Panc1 (cell line): ENCODE data around the gene CCDC34. TPM values are rescaled to one million over a fixed set of nuclear protein-coding genes. Genes with fewer than 3 reads are reported as not detected.
A peak's percentile ranks its signal among the peaks of the same experiment; 100 is the strongest.

ENCODE experiments used
- ATAC-seq: fragments of 200-7000 bp; cut with Tn5 transposase; 2 replicates; pipeline ENCODE4 v1.9.1; 2020; ENCODE audit warnings: mild to moderate bottlenecking, moderate library complexity
- Bru-seq: library from RNA; stranded (reverse); fragments of 400-500 nt; gene quantifications from one replicate; lab custom pipeline; 2021; lab: Mats Ljungman, UMichigan
- BruChase-seq, 2 experiments: library from RNA; stranded (reverse); fragments of 400-500 nt; gene quantifications; one replicate each; lab custom pipeline; 2021; lab: Mats Ljungman, UMichigan
- BruUV-seq: library from RNA; stranded (reverse); fragments of 400-500 nt; replicated peaks from 2 replicates; lab custom pipeline; 2021; lab: Mats Ljungman, UMichigan
- CTCF ChIA-PET: fragments of 300-600 bp; sonication (Branson Sonifier 250); formaldehyde crosslinking; loops from one replicate; lab custom pipeline; 2022; ENCODE audit warnings: antibody characterized with exemption; lab: Charles Lee
- POLR2A ChIA-PET: fragments of 300-600 bp; sonication (Branson Sonifier 250); formaldehyde crosslinking; loops from one replicate; lab custom pipeline; 2022; ENCODE audit warnings: antibody characterized with exemption; lab: Charles Lee
- DNase-seq: peaks from one replicate; pipeline ENCODE4 v3.0.0-alpha.2; 2010; ENCODE audit warnings: low read depth, low spot score
- H3K27ac ChIP-seq: 2 replicates; pipeline ENCODE4 v1.5.1; 2011; ENCODE audit warnings: mild to moderate bottlenecking, low read length, inconsistent platforms
- H3K27me3 ChIP-seq: fragments of 200-500 bp; sonication (Bioruptor generic); 2 replicates; pipeline ENCODE4 v1.6.0; 2014; ENCODE audit warnings: low read length, inconsistent platforms; ENCODE audit not compliant: control insufficient read depth, insufficient read depth
- H3K36me3 ChIP-seq: fragments of 200-500 bp; sonication (Bioruptor generic); 2 replicates; pipeline ENCODE4 v1.5.1; 2014; ENCODE audit warnings: inconsistent platforms, mild to moderate bottlenecking, low read length, moderate library complexity; ENCODE audit not compliant: control insufficient read depth, insufficient read depth
- H3K4me1 ChIP-seq: 2 replicates; pipeline ENCODE4 v1.5.1; 2011; ENCODE audit warnings: inconsistent platforms, mild to moderate bottlenecking, low read length, moderate library complexity; ENCODE audit not compliant: control insufficient read depth, insufficient read depth
- H3K4me3 ChIP-seq, 2 experiments: 2 replicates each; pipeline ENCODE4 v1.5.1; 2011 to 2012; ENCODE audit warnings: low read depth in 2 of 2, low read length in 2 of 2, mild to moderate bottlenecking in 2 of 2, inconsistent platforms in 1 of 2, moderate library complexity in 1 of 2
- H3K9me3 ChIP-seq: fragments of 200-500 bp; sonication (Bioruptor generic); 2 replicates; pipeline ENCODE4 v1.5.1; 2014; ENCODE audit warnings: low read depth, mild to moderate bottlenecking, inconsistent platforms, low read length, moderate library complexity; ENCODE audit not compliant: control insufficient read depth, insufficient read depth
- POLR2AphosphoS5 ChIP-seq: IDR thresholded peaks from 2 replicates; pipeline ENCODE4 v1.6.1; 2012; ENCODE audit warnings: mild to moderate bottlenecking, low read depth, low read length, moderate library complexity
- REST ChIP-seq, 2 experiments: IDR thresholded peaks; 2 replicates each; pipeline ENCODE4 v1.6.1; 2011 to 2012; ENCODE audit warnings: low read depth in 2 of 2, control low read depth in 1 of 2, low read length in 1 of 2, mild to moderate bottlenecking in 1 of 2, moderate library complexity in 1 of 2; ENCODE audit not compliant: insufficient read depth in 1 of 2
- SIN3A ChIP-seq: IDR thresholded peaks from 2 replicates; pipeline ENCODE4 v1.6.1; 2012; ENCODE audit warnings: low read depth, mild to moderate bottlenecking, low read length, moderate library complexity, borderline replicate concordance; ENCODE audit not compliant: insufficient read depth
- TCF7L2 ChIP-seq: IDR thresholded peaks from 2 replicates; pipeline ENCODE4 v1.6.1; 2011; ENCODE audit warnings: mild to moderate bottlenecking, low read depth, low read length, inconsistent platforms
- in situ Hi-C: cut with HindIII; loops from 2 replicates; pipeline ENCODE4 v1.10.0; 2016; ENCODE audit warnings: low sequenced_read_pairs, low pct_unique_long_range_greater_than_20kb
- intact Hi-C: fragments of 100-400 bp; cut with micrococcal nuclease; formaldehyde crosslinking; loops from one replicate; pipeline ENCODE4 v1.10.0; 2022; ENCODE audit not compliant: unreplicated experiment
- long read RNA-seq: library from polyadenylated mRNA; unstranded; transcript quantifications from one replicate; pipeline ENCODE4 v2.0.0, GENCODE V29; 2021; ENCODE audit not compliant: unreplicated experiment
- polyA plus RNA-seq: library from polyadenylated mRNA; unstranded; fragments of >200 nt; gene quantifications from one replicate; pipeline ENCODE4 v1.2.1, GENCODE V29; 2012; ENCODE audit warnings: missing spikeins; ENCODE audit not compliant: insufficient read length
- total RNA-seq: library from RNA; stranded (reverse); gene quantifications from one replicate; pipeline ENCODE4 v1.2.1, GENCODE V29; 2021; ENCODE audit not compliant: unreplicated experiment
- TF ChIP-seq, protein P1 (sequence below): fragments of 450-650 bp; IDR thresholded peaks from 2 replicates; pipeline ENCODE4 v1.5.1; 2017; ENCODE audit warnings: mild to moderate bottlenecking

The CCDC34 gene, protein sequence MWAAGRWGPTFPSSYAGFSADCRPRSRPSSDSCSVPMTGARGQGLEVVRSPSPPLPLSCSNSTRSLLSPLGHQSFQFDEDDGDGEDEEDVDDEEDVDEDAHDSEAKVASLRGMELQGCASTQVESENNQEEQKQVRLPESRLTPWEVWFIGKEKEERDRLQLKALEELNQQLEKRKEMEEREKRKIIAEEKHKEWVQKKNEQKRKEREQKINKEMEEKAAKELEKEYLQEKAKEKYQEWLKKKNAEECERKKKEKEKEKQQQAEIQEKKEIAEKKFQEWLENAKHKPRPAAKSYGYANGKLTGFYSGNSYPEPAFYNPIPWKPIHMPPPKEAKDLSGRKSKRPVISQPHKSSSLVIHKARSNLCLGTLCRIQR
- total RNA-seq (28.3 TPM), Bru-seq, nascent RNA (percentile 82 among the genes with signal in this experiment), BruChase-seq, experiment 1, labeled RNA remaining after a 2-hour chase (percentile 63 among the genes with signal in this experiment), BruChase-seq, experiment 2, labeled RNA remaining after a 6-hour chase (percentile 73 among the genes with signal in this experiment)
- 21.2 TPM for polyA plus RNA-seq
- long read RNA-seq, transcript CCDC34-201 (3 exons, 2,109 nt) = major isoform, 54 of 110 reads
- long read RNA-seq, transcript CCDC34-202 (6 exons, 2,103 nt) = minor isoform, 14 of 110 reads
- long read RNA-seq, partial matches to known transcripts = 30 of 110 reads
- long read RNA-seq, other reads (novel, unspliced or antisense) = 12 of 110 reads

DNA sequence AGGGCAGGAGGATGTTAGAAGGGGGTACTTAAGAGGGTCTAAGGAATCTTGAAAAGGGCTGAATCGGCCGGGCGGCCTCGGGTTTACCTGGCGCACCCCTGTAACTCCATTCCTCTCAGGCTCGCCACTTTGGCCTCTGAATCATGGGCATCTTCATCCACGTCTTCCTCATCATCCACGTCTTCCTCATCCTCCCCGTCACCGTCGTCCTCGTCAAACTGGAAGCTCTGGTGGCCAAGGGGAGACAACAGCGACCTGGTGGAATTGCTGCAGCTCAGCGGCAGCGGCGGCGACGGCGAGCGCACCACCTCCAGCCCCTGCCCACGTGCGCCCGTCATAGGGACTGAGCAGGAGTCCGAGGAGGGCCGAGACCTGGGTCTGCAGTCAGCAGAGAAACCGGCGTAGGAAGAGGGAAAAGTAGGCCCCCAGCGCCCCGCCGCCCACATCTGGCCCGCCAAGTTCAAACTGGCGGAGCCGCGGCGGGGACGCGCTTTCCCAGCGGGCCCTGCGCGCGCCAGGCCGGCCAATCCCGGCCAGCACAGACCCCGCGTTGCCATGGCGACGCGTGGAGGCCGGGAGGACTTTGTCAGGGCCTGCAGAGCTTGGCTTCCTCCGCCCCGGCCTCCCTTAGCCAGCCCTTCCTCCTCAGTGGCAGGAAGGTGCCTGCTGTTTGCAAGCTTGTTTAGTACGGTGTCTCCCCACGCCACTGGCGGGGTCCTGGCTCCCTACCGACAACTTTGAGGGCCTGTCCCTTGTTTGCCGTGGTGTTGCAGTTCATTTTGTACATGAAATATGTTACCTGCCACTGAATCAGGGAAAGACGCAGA, at the start of gene CCDC34:
CCDC34 (minus strand) TSS at position 467 of the 827 bp plus-strand sequence; CDS start at position 446, 21 bp downstream.
- Histone ChIP-seq H3K27ac (peak within 1 kb of the TSS; percentile 95), H3K36me3 (no peaks in the 10 kb centered on the region), H3K4me1 (peaks cover 33% of the 10 kb centered on the region), H3K9me3 (no peaks in the 10 kb centered on the region), H3K4me3 (peak within 1 kb of the TSS; percentile 63 to 79), H3K27me3 (no peaks in the 10 kb centered on the region)
- ATAC-seq (peak; percentile 99), DNase-seq (peak; percentile 46)
- intact Hi-C loops (loop anchor here (10.0 kb wide), 1 partner anchor 178 kb away; no protein-coding TSS in a partner anchor), in situ Hi-C loops (no loop called here)
- TF ChIP-seq POLR2AphosphoS5 = peak; percentile 78
- TF ChIP-seq TCF7L2 = 0 out of 2 replicates have a peak, but pooled peaks have one; percentile 24
- TF ChIP-seq REST (IDR thresholded peaks at IDR 0.05; ENCODE audit: insufficient read depth in 1 of 2, low read depth in 2 of 2, low read length in 1 of 2) = peak in 1 of 2 experiments; percentile 44; a peak in 1 of 4 replicates
- TF ChIP-seq, protein P1, sequence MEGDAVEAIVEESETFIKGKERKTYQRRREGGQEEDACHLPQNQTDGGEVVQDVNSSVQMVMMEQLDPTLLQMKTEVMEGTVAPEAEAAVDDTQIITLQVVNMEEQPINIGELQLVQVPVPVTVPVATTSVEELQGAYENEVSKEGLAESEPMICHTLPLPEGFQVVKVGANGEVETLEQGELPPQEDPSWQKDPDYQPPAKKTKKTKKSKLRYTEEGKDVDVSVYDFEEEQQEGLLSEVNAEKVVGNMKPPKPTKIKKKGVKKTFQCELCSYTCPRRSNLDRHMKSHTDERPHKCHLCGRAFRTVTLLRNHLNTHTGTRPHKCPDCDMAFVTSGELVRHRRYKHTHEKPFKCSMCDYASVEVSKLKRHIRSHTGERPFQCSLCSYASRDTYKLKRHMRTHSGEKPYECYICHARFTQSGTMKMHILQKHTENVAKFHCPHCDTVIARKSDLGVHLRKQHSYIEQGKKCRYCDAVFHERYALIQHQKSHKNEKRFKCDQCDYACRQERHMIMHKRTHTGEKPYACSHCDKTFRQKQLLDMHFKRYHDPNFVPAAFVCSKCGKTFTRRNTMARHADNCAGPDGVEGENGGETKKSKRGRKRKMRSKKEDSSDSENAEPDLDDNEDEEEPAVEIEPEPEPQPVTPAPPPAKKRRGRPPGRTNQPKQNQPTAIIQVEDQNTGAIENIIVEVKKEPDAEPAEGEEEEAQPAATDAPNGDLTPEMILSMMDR = no peak
- TF ChIP-seq SIN3A = peak; percentile 97
- TSS peak; percentile 16 for BruUV-seq
- ChIA-PET CTCF (interaction anchor here (0.6 kb wide), 1 partner anchor 67 kb away, joined by 3 read pairs; no protein-coding TSS in a partner anchor), POLR2A (no interaction called here)

DNA sequence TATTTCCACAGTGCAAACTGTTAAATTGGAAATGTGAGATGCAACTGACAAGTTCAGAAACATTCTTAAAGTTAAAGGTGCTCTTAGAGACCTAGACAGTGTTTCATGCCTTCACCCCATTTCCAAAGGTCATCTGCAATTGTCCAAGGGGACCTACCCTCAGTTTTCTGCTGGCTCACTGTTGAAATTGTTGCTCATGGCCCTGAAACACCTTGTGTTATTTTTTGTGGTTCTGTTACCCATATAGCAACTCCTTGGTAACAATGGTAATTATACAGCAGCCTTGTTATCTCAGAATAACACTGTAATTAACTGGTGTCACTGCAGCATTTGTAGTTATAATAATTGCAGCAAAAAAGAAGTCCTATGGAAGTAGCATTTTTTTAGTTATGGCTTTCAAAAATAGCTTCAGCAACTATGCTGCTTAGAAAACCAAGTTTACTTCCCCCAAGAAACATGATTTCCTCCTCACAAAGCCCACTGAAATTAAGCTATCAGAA, 49.2 kb upstream of the CCDC34 start:
- no peaks in the 10 kb centered on the region for H3K27me3 ChIP-seq
- H3K36me3 ChIP-seq = no peaks in the 10 kb centered on the region
- peaks cover 32% of the 10 kb centered on the region for H3K4me1 ChIP-seq
- no peak overlapping the region for H3K4me3 ChIP-seq
- CTCF ChIA-PET = no interaction called here
- BruUV-seq = no TSS peak
- in situ Hi-C loops = no loop called here
- H3K9me3 ChIP-seq = no peaks in the 10 kb centered on the region
- POLR2A ChIA-PET = interaction anchor here (0.6 kb wide), 1 partner anchor 1889 kb away, joined by 4 read pairs; no protein-coding TSS in a partner anchor
- ATAC-seq (no peak), DNase-seq (no peak)
- H3K27ac ChIP-seq = peak overlapping the region; percentile 41; the same call in 1 of the 2 replicates
- intact Hi-C loops = no loop called here
- TF ChIP-seq REST (IDR thresholded peaks at IDR 0.05; ENCODE audit: insufficient read depth in 1 of 2, low read depth in 2 of 2, low read length in 1 of 2) (no peak), SIN3A (no peak), TCF7L2 (no peak), POLR2AphosphoS5 (no peak)
- TF ChIP-seq, protein P1 = no peak
